Fibroblast of lung (primary cell): ENCODE measurements around the gene NR2F1-AS1.

Experiments used
- CTCF ChIP-seq, 2 donors: IDR thresholded peaks in 1 of 2; conservative IDR thresholded peaks in 1 of 2; 1 replicate in 1 of 2; 2 replicates in 1 of 2; pipeline ENCODE4 v1.5.1; 2011 to 2012; ENCODE audit warnings: low read length in 2 of 2, control low read depth in 1 of 2, inconsistent platforms in 1 of 2, low read depth in 1 of 2, mild to moderate bottlenecking in 1 of 2
- EZH2 ChIP-seq: IDR thresholded peaks from 2 replicates; pipeline ENCODE4 v1.5.1; 2012; ENCODE audit warnings: low read length, control low read depth, mild to moderate bottlenecking; ENCODE audit errors: missing control alignments

- no peak for TF ChIP-seq CTCF (conservative IDR thresholded peaks at IDR 0.05 in 1 of 2, IDR thresholded peaks at IDR 0.05 in 1 of 2; ENCODE audit: low read depth in 1 of 2, low read length in 2 of 2)
- TF ChIP-seq EZH2, result no peak
Observed at GRCh38 chr5:93612855-93613243, 31.8 kb upstream of the NR2F1-AS1 start.
